ENCODE results near the gene TMEM139.
"Not testable (repeated sequence)": the region's sequence is repeated elsewhere in the genome, so short reads cannot be mapped to it uniquely, and the experiment has no call there.

The TMEM139 gene

GRCh38 chr7:143287339-143287934 is 2.7 kb downstream of the TMEM139 start:
- Histone ChIP-seq H3K27me3 (no peaks in the 10 kb centered on the region), H3K4me1 (peaks cover 35% of the 10 kb centered on the region), H3K9me3 (peaks cover 8% of the 10 kb centered on the region; the same call in 1 of the 2 replicates), H3K4me2 (peak overlapping the region; percentile 65), H4K20me1 (peaks cover 33% of the 10 kb centered on the region), H3K36me3 (peaks cover 23% of the 10 kb centered on the region), H3K4me3 (peak overlapping the region; percentile 95), H3K27ac (no peak overlapping the region; the same call in 1 of the 2 replicates), H3K9ac (no peak overlapping the region)
- no peak for TF ChIP-seq Cebpa-rat (IDR thresholded peaks at IDR 0.05)

GRCh38 chr7:143287935-143288826 is 3.4 kb downstream of the TMEM139 start, which contains the start of gene CASP2:
Gene CASP2 (plus strand): TSS chr7:143288351. CDS start chr7:143288456, 105 bp downstream.
- Histone ChIP-seq H3K4me1 (peaks cover 35% of the 10 kb centered on the region), H3K9me3 (peaks cover 8% of the 10 kb centered on the region; the same call in 1 of the 2 replicates), H3K4me2 (peak within 1 kb of the TSS; percentile 92), H3K4me3 (peak within 1 kb of the TSS; percentile 95), H3K36me3 (peaks cover 31% of the 10 kb centered on the region), H4K20me1 (peaks cover 41% of the 10 kb centered on the region), H3K27me3 (no peaks in the 10 kb centered on the region), H3K9ac (peak within 1 kb of the TSS; percentile 98), H3K27ac (peak within 1 kb of the TSS; percentile 99)
- TF ChIP-seq Cebpa-rat (IDR thresholded peaks at IDR 0.05): no peak

- H3K9me3 ChIP-seq: peaks cover 8% of the 10 kb centered on the region; the same call in 1 of the 2 replicates
- H3K4me1 ChIP-seq: peaks cover 31% of the 10 kb centered on the region
- peak overlapping the region; percentile 95 for H3K4me3 ChIP-seq
- no peaks in the 10 kb centered on the region for H3K27me3 ChIP-seq
- H3K9ac ChIP-seq: peak overlapping the region; percentile 98
- TF ChIP-seq Cebpa-rat (IDR thresholded peaks at IDR 0.05): no peak
- H4K20me1 ChIP-seq: peaks cover 47% of the 10 kb centered on the region
- peak overlapping the region; percentile 92 for H3K4me2 ChIP-seq
- peak overlapping the region; percentile 99 for H3K27ac ChIP-seq
- H3K36me3 ChIP-seq: peaks cover 37% of the 10 kb centered on the region
Observed at GRCh38 chr7:143288836-143289235, 4.1 kb downstream of the TMEM139 start.

- H3K4me1 ChIP-seq: peaks cover 29% of the 10 kb centered on the region
Observed at GRCh38 chr7:143289421-143289820, 4.7 kb downstream of the TMEM139 start.

GRCh38 chr7:143289888-143290287 is 5.1 kb downstream of the TMEM139 start:
- H3K9ac ChIP-seq: peak overlapping the region; percentile 98; the same call in 1 of the 2 replicates
- peak overlapping the region; percentile 95 for H3K4me3 ChIP-seq

More at GRCh38 chr7:143289421-143289820, 4.7 kb downstream of the TMEM139 start:
- Histone ChIP-seq H3K9me3 (peaks cover 8% of the 10 kb centered on the region; the same call in 1 of the 2 replicates), H3K27ac (peak overlapping the region; percentile 99), H3K36me3 (peaks cover 43% of the 10 kb centered on the region), H3K9ac (peak overlapping the region; percentile 98), H3K4me3 (peak overlapping the region; percentile 95), H4K20me1 (peaks cover 53% of the 10 kb centered on the region), H3K27me3 (no peaks in the 10 kb centered on the region), H3K4me2 (peak overlapping the region; percentile 92)
- no peak for TF ChIP-seq Cebpa-rat (IDR thresholded peaks at IDR 0.05)

GRCh38 chr7:143290293-143290692 is 5.5 kb downstream of the TMEM139 start:
- Histone ChIP-seq H3K27me3 (no peaks in the 10 kb centered on the region), H3K4me1 (peaks cover 29% of the 10 kb centered on the region), H3K27ac (no peak overlapping the region), H3K4me3 (peak overlapping the region; percentile 95), H4K20me1 (peaks cover 62% of the 10 kb centered on the region), H3K4me2 (peak overlapping the region; percentile 92), H3K36me3 (peaks cover 52% of the 10 kb centered on the region), H3K9me3 (peaks cover 8% of the 10 kb centered on the region; the same call in 1 of the 2 replicates), H3K9ac (peak overlapping the region; percentile 53; the same call in 1 of the 2 replicates)
- TF ChIP-seq Cebpa-rat (IDR thresholded peaks at IDR 0.05): no peak

More at GRCh38 chr7:143289888-143290287, 5.1 kb downstream of the TMEM139 start:
- not testable (repeated sequence) for H3K27me3 ChIP-seq, H3K9me3 ChIP-seq, H3K27ac ChIP-seq
- Histone ChIP-seq H3K4me1 (peaks cover 29% of the 10 kb centered on the region), H4K20me1 (peaks cover 58% of the 10 kb centered on the region), H3K36me3 (peaks cover 48% of the 10 kb centered on the region), H3K4me2 (peak overlapping the region; percentile 92)

- H3K4me3 ChIP-seq: no peak overlapping the region
- H4K20me1 ChIP-seq: peaks cover 85% of the 10 kb centered on the region
- TF ChIP-seq Cebpa-rat (IDR thresholded peaks at IDR 0.05): no peak
- no peaks in the 10 kb centered on the region for H3K9me3 ChIP-seq
- H3K27me3 ChIP-seq: no peaks in the 10 kb centered on the region
- peaks cover 39% of the 10 kb centered on the region for H3K4me1 ChIP-seq
- H3K4me2 ChIP-seq: no peak overlapping the region
- H3K27ac ChIP-seq: no peak overlapping the region
- H3K9ac ChIP-seq: no peak overlapping the region
- H3K36me3 ChIP-seq: peaks cover 78% of the 10 kb centered on the region
Observed at GRCh38 chr7:143292876-143293275, 8.1 kb downstream of the TMEM139 start.

- H3K27ac ChIP-seq: no peak overlapping the region
- H3K36me3 ChIP-seq: peaks cover 99% of the 10 kb centered on the region
- peak overlapping the region; percentile 24; the same call in 1 of the 2 replicates for H3K4me2 ChIP-seq
Observed at GRCh38 chr7:143295870-143296269, 11.1 kb downstream of the TMEM139 start.

GRCh38 chr7:143296686-143297085 is 11.9 kb downstream of the TMEM139 start:
- Histone ChIP-seq H3K9me3 (no peaks in the 10 kb centered on the region), H3K4me1 (peaks cover 35% of the 10 kb centered on the region), H3K36me3 (peaks cover 100% of the 10 kb centered on the region), H3K9ac (no peak overlapping the region), H3K27ac (no peak overlapping the region), H3K27me3 (no peaks in the 10 kb centered on the region), H3K4me2 (peak overlapping the region; percentile 35), H4K20me1 (peaks cover 84% of the 10 kb centered on the region), H3K4me3 (no peak overlapping the region)
- no peak for TF ChIP-seq Cebpa-rat (IDR thresholded peaks at IDR 0.05)

More at GRCh38 chr7:143295870-143296269, 11.1 kb downstream of the TMEM139 start:
- Histone ChIP-seq H3K9me3 (no peaks in the 10 kb centered on the region), H3K4me3 (no peak overlapping the region), H3K27me3 (no peaks in the 10 kb centered on the region), H3K4me1 (peaks cover 32% of the 10 kb centered on the region), H3K9ac (no peak overlapping the region), H4K20me1 (peaks cover 92% of the 10 kb centered on the region)
- TF ChIP-seq Cebpa-rat (IDR thresholded peaks at IDR 0.05): no peak

Measured in BLaER1 (cell line).